T-helper 1 cell (primary cell): ENCODE data around the gene CPA5.
"Not testable (repeated sequence)": the region's sequence is repeated elsewhere in the genome, so short reads cannot be mapped to it uniquely, and the experiment has no call there.

Source experiments
- DNase-seq, 5 donors: peaks; one replicate each; pipeline ENCODE4 v3.0.0-alpha.2; 2012 to 2020
- total RNA-seq, 4 donors: gene quantifications; one replicate each; lab custom pipeline; 2026; lab: John Stamatoyannopoulos, UW

CPA5 gene
- 0.15 to 2.2 (median 0.91) reads per million in 4 donors for total RNA-seq

DNA sequence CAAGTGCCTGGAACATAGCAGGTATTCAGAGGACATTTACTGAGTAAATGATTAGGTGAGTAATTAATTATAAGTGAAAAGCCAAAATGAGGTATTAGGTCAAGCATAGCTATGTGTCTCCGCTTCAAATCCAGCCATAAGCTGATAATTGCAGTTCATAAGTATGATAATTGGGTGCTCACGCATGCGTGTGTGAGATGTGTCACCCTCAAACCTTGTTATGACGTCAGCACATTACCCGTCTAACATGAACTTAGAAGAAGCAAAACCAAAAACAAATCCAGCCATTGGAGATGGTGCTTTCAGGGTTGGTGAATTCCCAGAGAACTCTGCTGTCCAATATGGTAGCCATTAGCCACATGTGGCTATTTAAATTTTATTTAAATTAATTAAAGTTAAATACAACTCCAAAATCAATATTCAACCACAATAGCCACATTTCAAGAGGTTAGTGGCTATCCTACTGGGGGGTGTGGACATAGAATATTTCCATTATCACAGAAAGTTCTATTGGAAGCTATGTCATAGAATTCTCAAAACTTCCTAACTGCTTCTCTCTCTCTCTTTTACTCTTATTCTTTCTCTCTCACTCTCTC lies at the start of gene CPA5:
Gene CPA5, plus strand, starts transcription at position 546 of the 596 bp plus-strand sequence. CDS start 1,670 bp downstream, outside the sequence.
- DNase-seq, result no peak

- no peak for DNase-seq
Observed at GRCh38 chr7:130296221-130296951, 48.2 kb upstream of the CPA5 start.

GRCh38 chr7:130297628-130298543 lies 46.7 kb upstream of the CPA5 start:
- DNase-seq, result no peak

DNA sequence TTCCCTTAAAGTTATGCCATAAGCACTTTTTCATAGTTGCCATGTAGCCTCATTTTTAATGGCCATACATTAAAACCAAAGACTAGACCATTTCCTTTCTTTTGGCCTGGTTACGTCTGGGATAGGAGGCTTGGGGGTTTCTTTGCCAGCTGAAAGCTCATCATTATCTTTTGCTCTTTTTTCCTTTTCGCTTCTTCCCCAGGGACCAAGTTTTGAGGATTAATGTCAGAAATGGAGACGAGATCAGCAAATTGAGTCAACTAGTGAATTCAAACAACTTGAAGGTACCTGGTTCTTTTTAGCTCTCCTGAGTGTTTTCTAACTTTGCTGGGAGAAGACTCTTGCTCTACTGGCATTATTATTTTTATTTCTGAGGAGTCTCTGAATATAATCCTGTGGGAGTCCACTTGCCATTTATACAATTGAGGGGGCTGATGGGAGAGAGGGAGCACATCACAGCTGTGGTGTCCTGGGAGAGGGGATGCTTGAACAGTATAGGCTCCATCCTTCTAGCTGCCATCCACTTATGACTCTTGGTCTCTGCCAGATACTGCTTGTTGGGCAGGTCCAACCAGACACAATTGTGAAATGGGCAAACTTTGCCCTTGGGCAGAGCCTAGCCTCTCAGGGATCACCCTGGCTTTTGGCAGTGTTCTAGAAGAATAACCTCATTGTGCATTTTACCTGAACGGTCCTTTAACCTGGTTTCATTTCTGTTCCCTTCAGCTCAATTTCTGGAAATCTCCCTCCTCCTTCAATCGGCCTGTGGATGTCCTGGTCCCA lies 45.9 kb upstream of the CPA5 start:
- DNase-seq, result no peak

DNA sequence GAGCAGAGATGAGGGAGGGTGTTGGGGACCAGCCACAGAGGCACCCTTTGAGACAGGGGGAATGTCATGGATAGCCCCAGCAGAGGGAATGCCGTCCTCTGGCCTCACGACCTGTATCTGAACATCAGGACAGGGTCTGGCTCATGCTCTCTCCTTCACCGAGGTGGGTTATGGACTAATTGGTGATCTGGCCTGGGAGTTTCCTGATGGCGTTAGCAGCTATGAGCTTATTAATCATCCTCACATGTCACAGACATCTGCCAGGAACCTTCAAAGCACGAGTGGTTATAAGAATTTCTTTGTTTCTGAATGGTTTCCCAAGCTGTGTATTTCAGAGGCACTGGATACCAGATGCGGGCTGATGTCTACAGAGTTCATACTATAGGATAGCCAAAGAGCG lies 44.8 kb upstream of the CPA5 start:
- no peak for DNase-seq

DNA sequence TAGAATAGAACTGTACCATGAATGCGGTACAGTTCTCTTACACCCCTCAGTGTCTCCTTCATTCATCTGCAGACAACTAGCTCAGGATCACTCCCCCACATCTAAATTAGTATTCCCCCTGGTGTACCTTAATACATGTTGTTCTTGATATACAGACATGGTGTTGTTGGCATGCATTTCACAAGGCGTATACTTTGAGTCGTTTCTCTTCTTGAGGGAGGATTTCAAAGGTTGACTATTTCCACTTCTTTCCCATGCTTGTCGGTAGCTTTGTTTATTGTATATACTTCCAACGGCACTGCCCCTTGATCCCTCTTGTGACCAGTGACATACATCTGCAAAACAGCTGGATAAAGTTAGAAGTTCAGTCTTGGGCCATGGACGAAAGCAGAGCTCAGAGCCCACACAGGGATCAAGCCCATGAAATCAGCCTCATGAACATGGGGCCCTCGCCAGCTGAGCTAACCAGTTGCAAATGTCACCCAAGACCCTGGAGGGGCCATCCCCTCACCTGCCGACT lies 43.1 kb upstream of the CPA5 start:
- DNase-seq, result no peak

DNA sequence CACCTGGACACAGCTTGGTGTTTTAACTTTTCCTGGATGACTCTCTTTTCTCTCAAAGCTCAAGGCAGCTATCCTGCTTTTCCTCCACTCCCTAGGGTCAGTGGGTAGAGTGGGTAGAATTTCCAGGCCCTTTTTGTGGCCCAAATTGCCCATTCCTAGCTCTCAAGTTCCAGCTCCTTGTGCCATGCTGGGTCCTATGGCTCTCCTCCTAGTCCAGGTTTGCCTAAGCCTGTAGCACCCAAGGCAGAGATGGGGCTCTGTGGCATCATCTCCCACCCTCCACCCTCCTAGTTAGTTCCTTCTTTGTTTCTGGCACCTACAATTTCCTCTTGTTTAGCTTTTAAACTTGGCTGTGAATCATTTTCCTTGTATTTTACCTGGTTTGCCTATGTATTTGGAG lies 42.0 kb upstream of the CPA5 start:
- DNase-seq, result no peak

DNA sequence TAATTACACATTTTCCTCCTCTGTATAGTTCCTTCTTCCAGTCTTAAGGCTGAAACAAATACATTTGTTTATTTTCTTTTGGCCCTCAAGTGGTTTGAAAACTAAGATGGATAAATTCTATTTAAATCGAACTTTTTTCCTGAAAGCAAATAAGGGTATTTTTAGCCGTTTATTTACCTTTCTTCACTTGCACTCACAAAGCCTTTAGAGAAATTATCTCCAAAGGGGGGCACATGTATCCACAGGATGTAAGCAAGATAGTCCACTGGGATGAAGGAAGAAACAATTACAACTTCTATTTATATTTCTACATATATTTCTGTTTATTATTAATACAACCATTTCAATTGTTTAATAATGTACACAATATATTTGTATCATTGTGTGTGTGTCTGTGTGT lies 41.5 kb upstream of the CPA5 start:
- DNase-seq, result no peak

- DNase-seq, result no peak
Observed at GRCh38 chr7:130303551-130303950, 41.1 kb upstream of the CPA5 start.

DNA sequence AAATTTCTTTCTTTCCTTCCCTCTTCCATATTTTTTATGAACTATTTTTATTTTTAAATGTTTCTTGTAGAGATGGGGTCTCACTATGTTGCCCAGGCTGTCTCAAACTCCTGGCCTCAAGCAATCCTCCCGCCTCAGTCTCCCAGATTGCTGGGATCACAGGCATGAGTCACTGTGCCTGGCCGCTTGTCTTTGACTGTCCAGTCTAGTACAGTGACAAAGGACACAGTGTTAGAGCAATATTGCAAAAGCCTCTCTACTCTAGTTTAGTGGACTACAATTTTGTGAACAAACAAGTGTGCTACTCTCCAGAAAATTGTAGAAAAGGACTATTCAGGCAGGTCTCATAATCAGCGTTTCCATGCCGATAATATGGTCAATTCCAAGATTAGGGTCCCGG lies 40.6 kb upstream of the CPA5 start:
- no peak for DNase-seq

DNA sequence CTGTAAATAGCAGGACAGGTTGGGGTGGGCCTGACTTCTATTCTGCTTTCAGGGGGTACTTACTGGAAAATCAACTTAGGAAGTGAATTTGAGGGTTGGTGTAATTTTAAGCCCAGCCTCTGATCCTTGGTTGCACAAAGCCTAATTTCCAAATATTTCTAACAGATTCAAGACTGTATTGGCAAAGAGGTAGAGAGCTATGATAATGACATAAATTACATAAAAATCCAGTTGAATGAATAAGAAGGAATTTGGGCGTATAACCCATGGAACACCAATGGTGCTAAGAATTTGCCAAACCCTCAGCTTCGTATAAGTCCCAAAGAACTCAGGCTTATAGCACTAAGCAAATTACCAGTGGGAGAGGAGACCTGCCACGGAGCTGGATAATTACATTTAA lies 39.7 kb upstream of the CPA5 start:
- no peak for DNase-seq

DNA sequence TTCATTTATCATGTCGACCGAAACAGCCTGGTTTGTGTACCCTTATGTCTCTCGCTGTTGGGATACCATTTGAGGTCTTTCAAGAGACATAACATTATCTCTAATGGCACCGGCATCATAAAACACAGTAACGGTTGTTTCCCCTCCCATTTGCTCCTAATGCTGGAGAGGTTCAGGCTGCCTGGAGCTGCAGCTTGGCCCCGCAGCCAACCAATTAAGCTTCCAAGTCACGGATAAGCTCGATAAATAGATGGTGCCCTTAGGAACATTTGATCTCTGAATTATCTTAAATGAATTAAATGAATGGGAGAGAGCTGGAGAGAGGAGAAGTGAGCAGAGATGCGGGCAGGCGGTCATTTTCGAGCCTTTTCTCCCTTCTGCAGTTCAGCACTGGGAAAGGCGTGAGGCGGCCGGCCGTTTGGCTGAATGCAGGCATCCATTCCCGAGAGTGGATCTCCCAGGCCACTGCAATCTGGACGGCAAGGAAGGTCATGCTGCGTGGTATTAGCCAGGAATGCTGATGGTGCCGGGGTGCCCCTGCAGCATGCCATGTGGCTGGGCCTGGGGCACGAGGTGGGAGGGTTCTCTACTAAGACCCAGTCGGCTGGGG lies 39.1 kb upstream of the CPA5 start:
- no peak for DNase-seq

DNA sequence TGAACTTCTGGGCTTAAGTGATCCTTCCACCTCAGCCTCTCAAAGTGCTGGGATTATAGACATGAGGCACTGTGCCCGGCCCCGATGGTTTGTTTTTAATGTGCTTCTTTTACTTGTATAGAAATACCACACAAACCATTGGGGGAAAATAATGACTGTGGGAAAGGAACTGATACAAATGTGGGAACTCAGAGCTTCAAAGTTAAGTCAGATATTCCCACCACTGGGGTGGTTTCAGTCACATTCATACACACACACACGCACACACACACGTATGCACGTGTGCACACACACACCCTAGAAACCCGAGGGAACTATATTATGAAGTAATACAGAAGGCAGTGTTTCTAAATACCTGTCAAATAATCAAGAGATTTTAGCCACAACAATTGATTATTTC lies 34.6 kb upstream of the CPA5 start:
- no peak for DNase-seq

- DNase-seq, result no peak
Observed at GRCh38 chr7:130314305-130314704, 30.3 kb upstream of the CPA5 start.

- no peak for DNase-seq
Observed at GRCh38 chr7:130319541-130319940, 25.1 kb upstream of the CPA5 start.

- not testable (repeated sequence) for DNase-seq
Observed at GRCh38 chr7:130321542-130322229, 22.9 kb upstream of the CPA5 start.

DNA sequence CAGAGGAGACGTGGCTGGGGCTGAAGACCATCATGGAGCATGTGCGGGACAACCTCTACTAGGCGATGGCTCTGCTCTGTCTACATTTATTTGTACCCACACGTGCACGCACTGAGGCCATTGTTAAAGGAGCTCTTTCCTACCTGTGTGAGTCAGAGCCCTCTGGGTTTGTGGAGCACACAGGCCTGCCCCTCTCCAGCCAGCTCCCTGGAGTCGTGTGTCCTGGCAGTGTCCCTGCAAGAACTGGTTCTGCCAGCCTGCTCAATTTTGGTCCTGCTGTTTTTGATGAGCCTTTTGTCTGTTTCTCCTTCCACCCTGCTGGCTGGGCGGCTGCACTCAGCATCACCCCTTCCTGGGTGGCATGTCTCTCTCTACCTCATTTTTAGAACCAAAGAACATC lies 22.0 kb upstream of the CPA5 start:
- no peak for DNase-seq

DNA sequence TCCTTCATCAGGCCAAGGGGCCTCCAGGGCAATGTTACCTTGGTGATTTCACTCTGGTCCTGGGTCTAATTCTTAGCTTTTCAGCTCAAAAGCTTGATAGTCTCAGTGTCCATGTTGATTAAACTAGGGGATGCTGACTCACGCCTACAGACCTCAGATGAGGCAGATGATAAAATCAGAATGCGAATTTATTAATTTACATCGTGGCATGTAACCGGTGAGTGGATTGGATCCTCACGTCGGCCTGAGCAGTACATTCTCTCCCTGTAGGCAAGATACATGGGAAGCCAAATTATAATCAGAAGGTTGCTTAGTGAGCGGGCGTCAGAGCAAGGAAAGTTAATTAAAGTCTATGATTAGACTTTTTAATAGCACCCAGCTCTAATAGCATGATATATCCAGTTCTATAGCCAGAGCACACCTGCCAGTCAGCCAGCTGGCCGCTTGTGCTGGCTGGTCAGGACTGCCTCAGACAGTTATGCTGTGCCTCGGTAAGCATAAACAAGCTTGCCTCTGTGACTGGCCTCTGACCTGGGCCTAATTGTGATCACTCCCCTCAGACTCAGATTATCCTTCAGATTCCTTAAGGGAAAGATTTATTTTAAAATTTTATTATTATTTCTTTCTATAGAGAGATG lies 20.2 kb upstream of the CPA5 start:
- no peak for DNase-seq

DNA sequence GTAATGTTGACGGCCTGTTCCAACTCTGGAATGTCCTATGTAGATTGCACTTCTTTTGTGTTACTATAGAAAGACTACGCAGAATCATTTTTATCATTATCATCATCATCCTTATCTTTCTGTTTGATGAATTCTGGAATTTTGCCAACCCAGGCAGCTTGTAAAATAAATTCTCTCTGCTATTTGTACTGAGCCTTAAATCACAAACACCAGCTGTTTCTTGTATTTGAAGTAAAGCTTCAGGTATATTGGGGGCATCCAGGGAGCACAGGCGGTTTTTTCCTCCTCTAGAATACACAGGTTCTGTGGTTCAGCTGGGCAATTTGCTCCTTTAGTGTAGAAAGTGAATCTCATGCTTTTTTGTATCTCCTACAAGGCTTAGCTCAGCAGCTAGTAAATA lies 14.9 kb upstream of the CPA5 start:
- no peak for DNase-seq

- DNase-seq, result no peak
Observed at GRCh38 chr7:130332259-130333053, 12.2 kb upstream of the CPA5 start.
